ENCODE data around the gene STOML1.

DNA sequence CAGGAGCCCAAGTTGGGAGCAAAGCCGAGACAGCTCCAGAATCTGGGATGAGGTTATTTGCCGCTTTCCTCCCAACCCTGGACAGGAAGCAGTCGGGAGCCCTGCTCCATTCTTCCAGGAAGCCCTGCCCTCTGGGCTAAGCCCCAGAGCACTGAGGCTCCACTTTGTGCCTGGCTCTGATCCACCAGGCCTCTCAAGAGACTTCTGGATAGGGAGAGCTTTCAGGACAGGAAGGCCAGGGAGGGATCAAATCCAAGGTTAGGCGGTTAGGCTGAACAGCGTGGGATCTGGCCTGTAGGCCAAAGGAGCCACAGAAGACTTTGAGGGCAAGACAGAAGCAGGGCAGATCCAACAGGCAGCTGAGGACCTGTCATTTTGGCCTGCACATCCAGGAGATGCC is 835 bp downstream of the STOML1 start:
- no peak for TF ChIP-seq CTCF (IDR thresholded peaks at IDR 0.05; ENCODE audit: low read length)
- TF ChIP-seq EZH2 (optimal IDR thresholded peaks at IDR 0.05; ENCODE audit: low read depth, low read length), result no peak
- no peak for TF ChIP-seq EZH2phosphoT487 (IDR thresholded peaks at IDR 0.05; ENCODE audit: low read length)

Data from MM.1S (cell line).